Testis (tissue), 2 donors: ENCODE measurements around the gene GFOD1.

Experiments used
- POLR2A ChIP-seq: fragments of 450-650 bp; IDR thresholded peaks from one replicate; pipeline ENCODE4 v1.6.1; 2017; ENCODE audit warnings: antibody characterized with exemption, mild to moderate bottlenecking, moderate library complexity
- TF ChIP-seq, protein P1 (sequence below), 3 experiments: fragments of 450-650 bp in 2 of 3; fragments of 200-600 bp in 1 of 3; sonication (generic) in 1 of 3; IDR thresholded peaks; one replicate each; pipeline ENCODE4 v1.5.1; 2016 to 2019; ENCODE audit warnings: antibody characterized with exemption in 3 of 3, mild to moderate bottlenecking in 2 of 3, moderate library complexity in 1 of 3

DNA sequence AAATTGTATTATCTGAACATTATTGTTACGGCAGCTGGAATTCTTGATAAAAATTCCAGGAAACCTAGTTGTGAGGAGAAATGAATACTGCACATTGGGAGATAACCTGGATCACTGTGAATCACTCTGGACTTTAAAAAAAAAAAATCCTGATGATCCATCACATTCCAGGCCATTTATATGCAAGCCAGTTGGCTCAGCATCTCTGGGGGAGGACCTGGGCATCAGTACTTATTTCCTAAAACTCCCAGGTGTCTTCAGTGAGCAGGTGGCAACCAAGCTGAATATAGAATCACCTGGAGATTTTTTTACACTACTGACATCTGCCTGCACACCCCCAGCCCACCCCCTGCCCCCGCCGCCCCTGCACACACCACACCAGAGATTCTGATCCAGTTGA is 47.9 kb upstream of the GFOD1 start:
- TF ChIP-seq, protein P1, sequence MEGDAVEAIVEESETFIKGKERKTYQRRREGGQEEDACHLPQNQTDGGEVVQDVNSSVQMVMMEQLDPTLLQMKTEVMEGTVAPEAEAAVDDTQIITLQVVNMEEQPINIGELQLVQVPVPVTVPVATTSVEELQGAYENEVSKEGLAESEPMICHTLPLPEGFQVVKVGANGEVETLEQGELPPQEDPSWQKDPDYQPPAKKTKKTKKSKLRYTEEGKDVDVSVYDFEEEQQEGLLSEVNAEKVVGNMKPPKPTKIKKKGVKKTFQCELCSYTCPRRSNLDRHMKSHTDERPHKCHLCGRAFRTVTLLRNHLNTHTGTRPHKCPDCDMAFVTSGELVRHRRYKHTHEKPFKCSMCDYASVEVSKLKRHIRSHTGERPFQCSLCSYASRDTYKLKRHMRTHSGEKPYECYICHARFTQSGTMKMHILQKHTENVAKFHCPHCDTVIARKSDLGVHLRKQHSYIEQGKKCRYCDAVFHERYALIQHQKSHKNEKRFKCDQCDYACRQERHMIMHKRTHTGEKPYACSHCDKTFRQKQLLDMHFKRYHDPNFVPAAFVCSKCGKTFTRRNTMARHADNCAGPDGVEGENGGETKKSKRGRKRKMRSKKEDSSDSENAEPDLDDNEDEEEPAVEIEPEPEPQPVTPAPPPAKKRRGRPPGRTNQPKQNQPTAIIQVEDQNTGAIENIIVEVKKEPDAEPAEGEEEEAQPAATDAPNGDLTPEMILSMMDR (IDR thresholded peaks at IDR 0.05), result no peak
- no peak for TF ChIP-seq POLR2A
